ENCODE results near the gene C1orf116.

- TF ChIP-seq EED (IDR thresholded peaks at IDR 0.05; ENCODE audit: low read depth) (no peak), CTCF (IDR thresholded peaks at IDR 0.05 in 2 of 3, conservative IDR thresholded peaks at IDR 0.05 in 1 of 3; ENCODE audit: control insufficient read depth in 2 of 3, extremely low read depth in 1 of 3, insufficient read depth in 1 of 3, low read depth in 3 of 3, low read length in 3 of 3) (no peak), POLR2AphosphoS5 (IDR thresholded peaks at IDR 0.05; ENCODE audit: low read length) (no peak), BCL3 (IDR thresholded peaks at IDR 0.05; ENCODE audit: borderline replicate concordance, insufficient read depth, low read depth, low read length, poor library complexity, severe bottlenecking) (no peak), EP300 (IDR thresholded peaks at IDR 0.05; ENCODE audit: borderline replicate concordance in 1 of 2, control insufficient read depth in 1 of 2, low read depth in 2 of 2, low read length in 2 of 2) (no peak), YY1 (IDR thresholded peaks at IDR 0.05; ENCODE audit: low read depth, low read length) (no peak), POU2F2 (IDR thresholded peaks at IDR 0.05; ENCODE audit: borderline replicate concordance, low read depth, low read length) (no peak)
These were observed 22.6 kb downstream of the C1orf116 start for GRCh38 chr1:207009945-207010344.
